Measurements from ENCODE around the gene RFC3. TPM values are rescaled to one million over a fixed set of nuclear protein-coding genes. Genes with fewer than 3 reads are reported as not detected.

RFC3 gene
- total RNA-seq, 4 donors from 2014 or later = 3.3 to 62.5 (median 4.4) TPM; not detected in 1

GRCh38 chr13:33815011-33815550 lies 2.9 kb upstream of the RFC3 start:
- intact Hi-C loops (cut with DNase I; ENCODE audit: low total_unique reads) = no loop called here
- TF ChIP-seq POLR2AphosphoS5 (IDR thresholded peaks at IDR 0.05) = no peak
- no peak for TF ChIP-seq POLR2A (IDR thresholded peaks at IDR 0.05)
- no peak for TF ChIP-seq EP300 (IDR thresholded peaks at IDR 0.05; ENCODE audit: low read depth)
- TF ChIP-seq CTCF (IDR thresholded peaks at IDR 0.05) = no peak
- in situ Hi-C loops (cut with MboI; ENCODE audit: low pct_ligation_motif_present in 1 of 4, low pct_unique_long_range_greater_than_20kb in 1 of 4, low sequenced_read_pairs in 3 of 4) = loop anchor here in 1 of 4 donors (25.0 kb wide), 1 partner anchor 1347 kb away; no protein-coding TSS in a partner anchor

GRCh38 chr13:33816912-33817311 lies 1.0 kb upstream of the RFC3 start:
- H3K27me3 ChIP-seq = peaks cover 5% of the 10 kb centered on the region
- TF ChIP-seq EP300 (IDR thresholded peaks at IDR 0.05; ENCODE audit: low read depth) (no peak), POLR2AphosphoS5 (IDR thresholded peaks at IDR 0.05) (no peak), CTCF (IDR thresholded peaks at IDR 0.05) (no peak), POLR2A (IDR thresholded peaks at IDR 0.05) (no peak)
- no peak overlapping the region for H3K27ac ChIP-seq
- no peaks in the 10 kb centered on the region for H3K36me3 ChIP-seq
- H3K4me1 ChIP-seq = peaks cover 0 to 11% (median 6%) of the 10 kb centered on the region in 4 donors
- intact Hi-C loops (cut with DNase I; ENCODE audit: low total_unique reads) = no loop called here
- in situ Hi-C loops (cut with MboI; ENCODE audit: low pct_ligation_motif_present in 1 of 4, low pct_unique_long_range_greater_than_20kb in 1 of 4, low sequenced_read_pairs in 3 of 4) = loop anchor here in 1 of 4 donors (25.0 kb wide), 1 partner anchor 1345 kb away; no protein-coding TSS in a partner anchor
- no peak overlapping the region for H3K4me3 ChIP-seq
- H3K9me3 ChIP-seq = no peaks in the 10 kb centered on the region
- WGBS, 2 donors (ENCODE audit: low coverage in 1 of 2) = 96% methylated on average over 2 of the region's 2 CpGs
- DNase-seq = no peak

More at GRCh38 chr13:33815011-33815550, 2.9 kb upstream of the RFC3 start:
- 57 to 72% methylated on average over 1 of the region's 1 CpG for WGBS, 2 donors (ENCODE audit: low coverage in 1 of 2)
- H3K9me3 ChIP-seq = no peaks in the 10 kb centered on the region
- no peaks in the 10 kb centered on the region for H3K36me3 ChIP-seq
- peaks cover 0 to 11% (median 6%) of the 10 kb centered on the region in 4 donors for H3K4me1 ChIP-seq
- H3K4me3 ChIP-seq = no peak overlapping the region
- no peak for DNase-seq
- no peak overlapping the region for H3K27ac ChIP-seq
- H3K27me3 ChIP-seq = peaks cover 5% of the 10 kb centered on the region

GRCh38 chr13:33817513-33817900 lies 442 bp upstream of the RFC3 start:
- Histone ChIP-seq H3K27me3 (peaks cover 5% of the 10 kb centered on the region), H3K9me3 (no peaks in the 10 kb centered on the region), H3K4me3 (peak overlapping the region; percentile 40 to 88 (median 73)), H3K4me1 (peaks cover 0 to 11% (median 6%) of the 10 kb centered on the region in 4 donors), H3K36me3 (no peaks in the 10 kb centered on the region), H3K27ac (peak overlapping the region; percentile 56 to 75 (median 67))
- WGBS, 2 donors (ENCODE audit: low coverage in 1 of 2) = 16 to 25% methylated on average over 5 of the region's 5 CpGs
- DNase-seq = no peak
- in situ Hi-C loops (cut with MboI; ENCODE audit: low pct_ligation_motif_present in 1 of 4, low pct_unique_long_range_greater_than_20kb in 1 of 4, low sequenced_read_pairs in 3 of 4) (loop anchor here in 1 of 4 donors (25.0 kb wide), 1 partner anchor 1345 kb away; no protein-coding TSS in a partner anchor), intact Hi-C loops (cut with DNase I; ENCODE audit: low total_unique reads) (no loop called here)
- TF ChIP-seq EP300 (IDR thresholded peaks at IDR 0.05; ENCODE audit: low read depth) = no peak
- TF ChIP-seq POLR2AphosphoS5 (IDR thresholded peaks at IDR 0.05) = no peak
- no peak for TF ChIP-seq CTCF (IDR thresholded peaks at IDR 0.05)
- no peak for TF ChIP-seq POLR2A (IDR thresholded peaks at IDR 0.05)

- 95 to 97% methylated on average over 4 of the region's 4 CpGs for WGBS, 2 donors (ENCODE audit: low coverage in 1 of 2)
- H3K9me3 ChIP-seq = no peaks in the 10 kb centered on the region
- no peaks in the 10 kb centered on the region for H3K36me3 ChIP-seq
- intact Hi-C loops (cut with DNase I; ENCODE audit: low total_unique reads) (no loop called here), in situ Hi-C loops (cut with MboI; ENCODE audit: low pct_ligation_motif_present in 1 of 4, low pct_unique_long_range_greater_than_20kb in 1 of 4, low sequenced_read_pairs in 3 of 4) (no loop called here)
- TF ChIP-seq POLR2A (IDR thresholded peaks at IDR 0.05) (no peak), CTCF (IDR thresholded peaks at IDR 0.05) (no peak), POLR2AphosphoS5 (IDR thresholded peaks at IDR 0.05) (no peak), EP300 (IDR thresholded peaks at IDR 0.05; ENCODE audit: low read depth) (no peak)
- no peaks in the 10 kb centered on the region for H3K4me1 ChIP-seq
- no peaks in the 10 kb centered on the region for H3K27me3 ChIP-seq
- no peak overlapping the region for H3K4me3 ChIP-seq
- no peak overlapping the region for H3K27ac ChIP-seq
- DNase-seq = no peak
These were observed 7.1 kb downstream of the RFC3 start for GRCh38 chr13:33825083-33825482.
